Activated T-helper 1 cell treated with anti-CD3 and anti-CD28 coated beads, Interleukin-2, amount 50 U/mL, for 16 hours (primary cell): Measurements from ENCODE around the gene RPAP3.

Experiments used
- DNase-seq, 2 donors: peaks; one replicate each; pipeline ENCODE4 v3.0.0-alpha.2; 2020; ENCODE audit warnings: low read depth in 1 of 2, low spot score in 1 of 2

RPAP3 gene

GRCh38 chr12:47705566-47706425 is at the start of gene RPAP3:
RPAP3 (minus strand) TSS chr12:47706030; CDS start chr12:47702840, 3,190 bp downstream.
- DNase-seq = peak; percentile 94

GRCh38 chr12:47754881-47755280 is 49.1 kb upstream of the RPAP3 start:
- no peak for DNase-seq

GRCh38 chr12:47754126-47754525 is 48.3 kb upstream of the RPAP3 start:
- no peak for DNase-seq

GRCh38 chr12:47753021-47754001 is 47.5 kb upstream of the RPAP3 start:
- DNase-seq = no peak

- DNase-seq = no peak
Measured at GRCh38 chr12:47752552-47752951, 46.7 kb upstream of the RPAP3 start.

- no peak for DNase-seq
Measured at GRCh38 chr12:47752121-47752520, 46.3 kb upstream of the RPAP3 start.

- DNase-seq = no peak
Measured at GRCh38 chr12:47751561-47751960, 45.7 kb upstream of the RPAP3 start.

- no peak for DNase-seq
Measured at GRCh38 chr12:47750916-47751470, 45.2 kb upstream of the RPAP3 start.

- DNase-seq = no peak
Measured at GRCh38 chr12:47750229-47750798, 44.5 kb upstream of the RPAP3 start.

GRCh38 chr12:47748899-47749298 is 43.1 kb upstream of the RPAP3 start:
- DNase-seq = no peak

- no peak for DNase-seq
Measured at GRCh38 chr12:47748507-47748828, 42.6 kb upstream of the RPAP3 start.

- no peak for DNase-seq
Measured at GRCh38 chr12:47747596-47748506, 42.0 kb upstream of the RPAP3 start.

- DNase-seq = no peak
Measured at GRCh38 chr12:47747126-47747525, 41.3 kb upstream of the RPAP3 start.

GRCh38 chr12:47746523-47746922 is 40.7 kb upstream of the RPAP3 start:
- DNase-seq = no peak

- DNase-seq = no peak
Measured at GRCh38 chr12:47746073-47746472, 40.2 kb upstream of the RPAP3 start.

GRCh38 chr12:47745485-47746041 is 39.7 kb upstream of the RPAP3 start:
- no peak for DNase-seq

- DNase-seq = no peak
Measured at GRCh38 chr12:47744778-47745436, 39.1 kb upstream of the RPAP3 start.

GRCh38 chr12:47744005-47744651 is 38.3 kb upstream of the RPAP3 start:
- DNase-seq = peak; percentile 31 to 34

- DNase-seq = no peak
Measured at GRCh38 chr12:47743311-47743860, 37.6 kb upstream of the RPAP3 start.
